ENCODE measurements around the gene CADM3.

Gene CADM3

GRCh38 chr1:159197561-159198557, 26.4 kb downstream of the CADM3 start:
- Histone ChIP-seq H3K36me3 (ENCODE audit: control insufficient read depth in 4 of 4, insufficient read depth in 4 of 4, low read length in 3 of 4) (no peaks in the 10 kb centered on the region), H3K9me3 (ENCODE audit: control extremely low read depth in 1 of 5, control insufficient read depth in 4 of 5, insufficient read depth in 2 of 5, low read depth in 1 of 5, low read length in 4 of 5) (no peaks in the 10 kb centered on the region), H3K4me3 (ENCODE audit: control insufficient read depth in 1 of 7, extremely low read depth in 1 of 7, insufficient read depth in 4 of 7, low read depth in 2 of 7, low read length in 6 of 7) (peak overlapping the region in 1 of 7 experiments; percentile 5), H3K27ac (ENCODE audit: insufficient read depth in 1 of 2, low read depth in 1 of 2, low read length in 2 of 2, poor library complexity in 1 of 2, severe bottlenecking in 2 of 2) (no peak overlapping the region), H3K4me1 (ENCODE audit: control extremely low read depth in 1 of 4, control insufficient read depth in 4 of 4, insufficient read depth in 4 of 4, low read length in 3 of 4) (peaks cover 0 to 46% (median 31%) of the 10 kb centered on the region in 4 experiments), H3K27me3 (replicated peaks in 2 of 5; ENCODE audit: control insufficient read depth in 4 of 5, insufficient read depth in 5 of 5, low read length in 4 of 5) (peaks cover 0 to 2% (median 0%) of the 10 kb centered on the region in 5 experiments)
- CTCF ChIA-PET: interaction anchor here (0.5 to 11.3 kb wide), 16 partner anchors 10 to 692 kb away, joined by 3 to 198 read pairs (median 4); partner anchors contain the start of gene ACKR1
- POLR2A ChIA-PET: no interaction called here
- peak; percentile 78 to 90 (median 83) for DNase-seq
- 42% methylated on average over 10 of the region's 12 CpGs for WGBS (ENCODE audit: insufficient coverage)

DNA sequence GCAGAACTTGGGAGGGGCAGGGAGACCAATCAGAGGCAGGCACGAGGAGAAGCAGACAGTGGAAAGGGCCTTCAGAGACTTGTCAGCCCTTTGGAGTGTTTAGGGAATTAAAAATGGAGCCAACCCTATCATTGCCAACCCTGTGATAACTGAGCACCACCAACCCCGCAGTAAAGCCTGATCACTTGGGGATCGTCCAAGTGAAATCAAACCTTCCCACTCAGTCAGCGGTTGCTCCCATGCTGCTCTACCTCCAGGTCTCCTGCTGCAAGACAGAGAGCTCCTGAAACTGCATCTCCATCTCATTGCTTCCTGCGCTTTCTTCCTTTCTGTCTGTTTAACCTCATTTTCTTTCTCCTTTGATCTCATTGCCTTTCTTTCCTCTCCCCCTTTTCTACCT, 28.5 kb downstream of the CADM3 start:
- Histone ChIP-seq H3K4me3 (ENCODE audit: control insufficient read depth in 1 of 7, extremely low read depth in 1 of 7, insufficient read depth in 4 of 7, low read depth in 2 of 7, low read length in 6 of 7) (peak overlapping the region in 1 of 7 experiments; percentile 11), H3K27ac (ENCODE audit: insufficient read depth in 1 of 2, low read depth in 1 of 2, low read length in 2 of 2, poor library complexity in 1 of 2, severe bottlenecking in 2 of 2) (no peak overlapping the region), H3K27me3 (replicated peaks in 2 of 5; ENCODE audit: control insufficient read depth in 4 of 5, insufficient read depth in 5 of 5, low read length in 4 of 5) (peaks cover 0 to 2% (median 0%) of the 10 kb centered on the region in 5 experiments), H3K4me1 (ENCODE audit: control extremely low read depth in 1 of 4, control insufficient read depth in 4 of 4, insufficient read depth in 4 of 4, low read length in 3 of 4) (peaks cover 0 to 66% (median 43%) of the 10 kb centered on the region in 4 experiments), H3K36me3 (ENCODE audit: control insufficient read depth in 4 of 4, insufficient read depth in 4 of 4, low read length in 3 of 4) (no peaks in the 10 kb centered on the region), H3K9me3 (ENCODE audit: control extremely low read depth in 1 of 5, control insufficient read depth in 4 of 5, insufficient read depth in 2 of 5, low read depth in 1 of 5, low read length in 4 of 5) (no peaks in the 10 kb centered on the region)
- no peak for DNase-seq
- 90% methylated on average over 5 of the region's 5 CpGs for WGBS (ENCODE audit: insufficient coverage)
- ChIA-PET CTCF (interaction anchor here (1.2 to 11.3 kb wide), 3 partner anchors 11 to 67 kb away, joined by 4 to 198 read pairs (median 5); partner anchors contain the start of gene ACKR1), POLR2A (no interaction called here)

DNA sequence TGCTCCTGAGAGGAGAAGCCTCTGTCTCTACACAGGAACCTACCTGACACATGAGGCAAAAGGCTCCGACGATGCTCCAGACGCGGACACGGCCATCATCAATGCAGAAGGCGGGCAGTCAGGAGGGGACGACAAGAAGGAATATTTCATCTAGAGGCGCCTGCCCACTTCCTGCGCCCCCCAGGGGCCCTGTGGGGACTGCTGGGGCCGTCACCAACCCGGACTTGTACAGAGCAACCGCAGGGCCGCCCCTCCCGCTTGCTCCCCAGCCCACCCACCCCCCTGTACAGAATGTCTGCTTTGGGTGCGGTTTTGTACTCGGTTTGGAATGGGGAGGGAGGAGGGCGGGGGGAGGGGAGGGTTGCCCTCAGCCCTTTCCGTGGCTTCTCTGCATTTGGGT, 29.4 kb downstream of the CADM3 start:
- peak; percentile 36 to 78 (median 68) for DNase-seq
- POLR2A ChIA-PET: no interaction called here
- H3K27me3 ChIP-seq (replicated peaks in 2 of 5; ENCODE audit: control insufficient read depth in 4 of 5, insufficient read depth in 5 of 5, low read length in 4 of 5): peaks cover 0 to 2% (median 0%) of the 10 kb centered on the region in 5 experiments
- no peaks in the 10 kb centered on the region for H3K9me3 ChIP-seq (ENCODE audit: control extremely low read depth in 1 of 5, control insufficient read depth in 4 of 5, insufficient read depth in 2 of 5, low read depth in 1 of 5, low read length in 4 of 5)
- WGBS (ENCODE audit: insufficient coverage): 0% methylated on average over 9 of the region's 18 CpGs
- H3K4me1 ChIP-seq (ENCODE audit: control extremely low read depth in 1 of 4, control insufficient read depth in 4 of 4, insufficient read depth in 4 of 4, low read length in 3 of 4): peaks cover 0 to 74% (median 43%) of the 10 kb centered on the region in 4 experiments
- no peaks in the 10 kb centered on the region for H3K36me3 ChIP-seq (ENCODE audit: control insufficient read depth in 4 of 4, insufficient read depth in 4 of 4, low read length in 3 of 4)
- CTCF ChIA-PET: interaction anchor here (0.7 to 11.3 kb wide), 5 partner anchors 10 to 597 kb away, joined by 3 to 198 read pairs (median 4); partner anchors contain the start of gene ACKR1
- no peak overlapping the region for H3K27ac ChIP-seq (ENCODE audit: insufficient read depth in 1 of 2, low read depth in 1 of 2, low read length in 2 of 2, poor library complexity in 1 of 2, severe bottlenecking in 2 of 2)
- H3K4me3 ChIP-seq (ENCODE audit: control insufficient read depth in 1 of 7, extremely low read depth in 1 of 7, insufficient read depth in 4 of 7, low read depth in 2 of 7, low read length in 6 of 7): peak overlapping the region in 3 of 7 experiments; percentile 7 to 62 (median 36)

DNA sequence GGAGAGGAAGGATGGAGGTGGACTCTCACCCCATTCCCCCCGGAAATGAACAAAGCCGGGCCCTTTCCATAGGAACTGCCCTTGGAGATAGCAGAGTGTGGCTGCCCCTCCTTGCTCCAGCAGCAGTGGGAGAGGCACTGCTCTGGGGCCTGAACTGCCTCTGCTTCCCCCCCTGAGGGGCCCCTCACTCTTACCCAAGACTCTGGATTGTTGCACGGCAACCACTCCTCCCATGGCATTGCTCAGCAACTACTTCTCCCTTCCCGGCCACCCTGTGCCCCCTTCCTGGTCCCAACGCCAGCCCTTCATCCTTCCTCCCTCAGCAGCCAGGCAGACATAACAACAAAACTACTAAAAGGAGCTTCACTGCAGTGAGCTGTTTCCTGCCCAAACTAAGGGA, 30.2 kb downstream of the CADM3 start:
- Histone ChIP-seq H3K27ac (ENCODE audit: insufficient read depth in 1 of 2, low read depth in 1 of 2, low read length in 2 of 2, poor library complexity in 1 of 2, severe bottlenecking in 2 of 2) (no peak overlapping the region), H3K4me3 (ENCODE audit: control insufficient read depth in 1 of 7, extremely low read depth in 1 of 7, insufficient read depth in 4 of 7, low read depth in 2 of 7, low read length in 6 of 7) (peak overlapping the region in 3 of 7 experiments; percentile 42 to 54 (median 46)), H3K4me1 (ENCODE audit: control extremely low read depth in 1 of 4, control insufficient read depth in 4 of 4, insufficient read depth in 4 of 4, low read length in 3 of 4) (peaks cover 0 to 74% (median 43%) of the 10 kb centered on the region in 4 experiments), H3K27me3 (replicated peaks in 2 of 5; ENCODE audit: control insufficient read depth in 4 of 5, insufficient read depth in 5 of 5, low read length in 4 of 5) (peaks cover 0 to 2% (median 0%) of the 10 kb centered on the region in 5 experiments), H3K36me3 (ENCODE audit: control insufficient read depth in 4 of 4, insufficient read depth in 4 of 4, low read length in 3 of 4) (no peaks in the 10 kb centered on the region), H3K9me3 (ENCODE audit: control extremely low read depth in 1 of 5, control insufficient read depth in 4 of 5, insufficient read depth in 2 of 5, low read depth in 1 of 5, low read length in 4 of 5) (no peaks in the 10 kb centered on the region)
- CTCF ChIA-PET: interaction anchor here (0.6 to 11.3 kb wide), 3 partner anchors 9 to 40 kb away, joined by 3 to 198 read pairs (median 3); partner anchors contain the start of gene ACKR1
- DNase-seq: peak in 1 of 3 donors; percentile 17
- POLR2A ChIA-PET: interaction anchor here (0.5 kb wide), 1 partner anchor 1525 kb away, joined by 4 read pairs; no protein-coding TSS in a partner anchor
- WGBS (ENCODE audit: insufficient coverage): 5% methylated on average over 3 of the region's 5 CpGs

GRCh38 chr1:159203610-159204009, 32.2 kb downstream of the CADM3 start:
- Histone ChIP-seq H3K27ac (ENCODE audit: insufficient read depth in 1 of 2, low read depth in 1 of 2, low read length in 2 of 2, poor library complexity in 1 of 2, severe bottlenecking in 2 of 2) (no peak overlapping the region), H3K36me3 (ENCODE audit: control insufficient read depth in 4 of 4, insufficient read depth in 4 of 4, low read length in 3 of 4) (no peaks in the 10 kb centered on the region), H3K9me3 (ENCODE audit: control extremely low read depth in 1 of 5, control insufficient read depth in 4 of 5, insufficient read depth in 2 of 5, low read depth in 1 of 5, low read length in 4 of 5) (no peaks in the 10 kb centered on the region), H3K27me3 (replicated peaks in 2 of 5; ENCODE audit: control insufficient read depth in 4 of 5, insufficient read depth in 5 of 5, low read length in 4 of 5) (peaks cover 0 to 13% (median 4%) of the 10 kb centered on the region in 5 experiments), H3K4me1 (ENCODE audit: control extremely low read depth in 1 of 4, control insufficient read depth in 4 of 4, insufficient read depth in 4 of 4, low read length in 3 of 4) (peaks cover 0 to 66% (median 39%) of the 10 kb centered on the region in 4 experiments), H3K4me3 (ENCODE audit: control insufficient read depth in 1 of 7, extremely low read depth in 1 of 7, insufficient read depth in 4 of 7, low read depth in 2 of 7, low read length in 6 of 7) (no peak overlapping the region)
- DNase-seq: no peak
- POLR2A ChIA-PET: no interaction called here
- CTCF ChIA-PET: interaction anchor here (11.3 to 18.1 kb wide), 3 partner anchors 5 to 41 kb away, joined by 198 to 230 read pairs (median 198); partner anchors contain the start of gene ACKR1
- 77% methylated on average over 5 of the region's 6 CpGs for WGBS (ENCODE audit: insufficient coverage)

- Histone ChIP-seq H3K4me3 (ENCODE audit: control insufficient read depth in 1 of 7, extremely low read depth in 1 of 7, insufficient read depth in 4 of 7, low read depth in 2 of 7, low read length in 6 of 7) (no peak within 1 kb of the TSS), H3K9me3 (ENCODE audit: control extremely low read depth in 1 of 5, control insufficient read depth in 4 of 5, insufficient read depth in 2 of 5, low read depth in 1 of 5, low read length in 4 of 5) (no peaks in the 10 kb centered on the region), H3K36me3 (ENCODE audit: control insufficient read depth in 4 of 4, insufficient read depth in 4 of 4, low read length in 3 of 4) (no peaks in the 10 kb centered on the region), H3K27me3 (replicated peaks in 2 of 5; ENCODE audit: control insufficient read depth in 4 of 5, insufficient read depth in 5 of 5, low read length in 4 of 5) (peaks cover 3 to 19% (median 5%) of the 10 kb centered on the region in 5 experiments), H3K4me1 (ENCODE audit: control extremely low read depth in 1 of 4, control insufficient read depth in 4 of 4, insufficient read depth in 4 of 4, low read length in 3 of 4) (peaks cover 0 to 60% (median 39%) of the 10 kb centered on the region in 4 experiments), H3K27ac (ENCODE audit: insufficient read depth in 1 of 2, low read depth in 1 of 2, low read length in 2 of 2, poor library complexity in 1 of 2, severe bottlenecking in 2 of 2) (no peak within 1 kb of the TSS)
- ChIA-PET CTCF (interaction anchor here (1.5 to 18.1 kb wide), 4 partner anchors 6 to 41 kb away, joined by 9 to 230 read pairs (median 198); partner anchors contain the start of gene ACKR1), POLR2A (interaction anchor here (0.7 kb wide), 1 partner anchor 120 kb away, joined by 3 read pairs; no protein-coding TSS in a partner anchor)
- DNase-seq: peak; percentile 52 to 90 (median 83)
- 34% methylated on average over 12 of the region's 13 CpGs for WGBS (ENCODE audit: insufficient coverage)
Observed at GRCh38 chr1:159204161-159205141, 33.0 kb downstream of the CADM3 start, which contains the start of gene ACKR1. ACKR1 (plus strand) TSS chr1:159204875; CDS start chr1:159204960, 85 bp downstream.
